Measurements from ENCODE around the gene COL18A1.
"Not testable (repeated sequence)": the region's sequence is repeated elsewhere in the genome, so short reads cannot be mapped to it uniquely, and the experiment has no call there.

COL18A1 gene

DNA sequence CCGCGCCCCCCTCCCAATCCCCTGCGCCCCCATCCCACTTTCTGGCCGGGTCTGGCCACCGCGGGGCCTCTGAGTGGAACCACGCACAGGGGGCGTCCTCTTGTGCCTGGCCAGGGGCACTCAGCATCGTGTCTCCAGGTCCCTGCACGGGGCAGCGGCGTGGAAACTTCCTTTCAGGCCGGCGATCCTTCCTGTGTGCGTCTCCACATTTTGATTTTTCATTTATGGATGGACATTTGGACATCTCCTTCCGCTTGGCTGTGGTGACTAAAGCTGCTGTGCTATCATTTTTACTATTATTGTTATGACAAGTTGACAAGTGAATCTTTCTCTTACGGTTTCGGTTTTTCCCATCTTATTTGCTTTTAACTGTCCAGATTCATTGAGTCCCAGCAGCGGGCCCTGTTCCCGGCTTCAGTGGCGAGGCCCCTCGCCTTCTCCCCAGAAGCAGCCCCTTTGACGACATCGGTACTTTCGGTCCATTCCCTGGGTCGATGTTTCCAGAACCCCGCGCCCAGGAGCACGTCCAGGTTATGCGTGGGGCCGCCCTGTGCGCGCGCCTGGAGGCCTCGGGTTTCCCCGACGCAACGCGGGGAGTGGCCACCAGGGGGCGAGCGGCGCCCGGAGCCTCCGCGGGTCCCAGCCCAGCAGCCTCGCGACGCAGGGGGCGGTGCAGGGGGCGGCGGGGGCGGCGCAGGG, 149.7 kb downstream of the COL18A1 start:
- peak overlapping the region; percentile 61 for H3K9ac ChIP-seq (ENCODE audit: low read depth, low read length)

DNA sequence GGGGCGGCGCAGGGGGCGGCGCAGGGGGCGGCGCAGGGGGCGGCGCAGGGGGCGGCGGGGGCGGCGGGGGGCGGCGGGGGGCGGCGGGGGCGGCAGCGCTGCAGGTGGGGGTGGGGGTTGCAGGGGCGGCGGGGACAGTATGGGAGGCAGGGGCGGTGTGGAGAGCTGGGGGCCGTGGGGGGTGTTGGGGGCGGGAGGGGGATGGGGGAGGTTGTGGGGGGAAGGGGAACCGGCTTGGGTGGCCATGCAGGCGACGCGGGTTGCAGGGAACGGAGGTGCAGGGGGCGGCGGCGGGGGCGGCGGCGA, 150.2 kb downstream of the COL18A1 start:
- H3K9ac ChIP-seq (ENCODE audit: low read depth, low read length) = no peak overlapping the region; the same call in 1 of the 2 replicates
- H3K36me3 ChIP-seq (ENCODE audit: insufficient read depth, low read length) = no peaks in the 10 kb centered on the region
- H3K4me1 ChIP-seq (ENCODE audit: insufficient read depth, low read length) = peaks cover 21% of the 10 kb centered on the region
- no peaks in the 10 kb centered on the region for H3K9me3 ChIP-seq (ENCODE audit: control insufficient read depth, insufficient read depth, low read length)

More for the DNA sequence above, 149.7 kb downstream of the COL18A1 start:
- peaks cover 22% of the 10 kb centered on the region for H3K4me1 ChIP-seq (ENCODE audit: insufficient read depth, low read length)
- no peaks in the 10 kb centered on the region for H3K9me3 ChIP-seq (ENCODE audit: control insufficient read depth, insufficient read depth, low read length)
- no peaks in the 10 kb centered on the region for H3K36me3 ChIP-seq (ENCODE audit: insufficient read depth, low read length)

DNA sequence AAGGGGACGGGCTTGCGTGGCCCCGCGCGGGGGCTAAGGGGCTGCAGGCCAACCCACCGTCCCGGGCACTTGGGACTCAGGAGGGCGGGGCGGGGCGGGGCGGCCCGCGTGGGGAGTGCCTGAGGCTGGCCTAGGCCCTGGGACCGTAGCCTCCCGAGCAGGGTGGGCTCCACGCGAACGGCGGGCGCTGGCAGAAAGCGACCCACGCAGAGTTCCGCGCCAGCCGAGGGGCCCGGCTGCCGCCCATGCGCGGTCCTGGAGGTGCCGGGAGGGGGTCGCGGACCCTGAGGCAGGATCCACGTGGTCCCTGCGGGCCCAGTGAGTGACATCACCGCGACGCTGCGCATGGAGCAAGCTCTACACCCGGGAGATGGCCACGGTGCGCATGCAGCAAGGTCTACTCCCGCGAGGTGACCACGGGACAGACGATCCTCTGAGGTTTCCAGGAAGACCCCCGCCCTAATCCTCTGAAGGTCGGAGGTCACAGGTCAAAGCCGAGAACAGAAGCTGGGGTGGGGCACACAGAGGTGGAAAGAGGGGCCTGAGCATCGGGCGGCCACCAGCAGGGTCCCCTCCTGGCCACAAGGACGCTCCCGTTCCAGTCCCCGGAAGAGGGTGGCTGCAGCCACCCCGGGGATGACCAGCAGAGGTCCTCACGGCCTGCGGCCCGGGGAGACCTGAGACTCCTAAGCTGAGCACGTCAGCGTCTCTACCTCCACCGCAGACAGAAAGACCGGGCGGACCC, 150.8 kb downstream of the COL18A1 start:
- Histone ChIP-seq H3K4me1 (ENCODE audit: insufficient read depth, low read length) (peaks cover 17% of the 10 kb centered on the region), H3K36me3 (ENCODE audit: insufficient read depth, low read length) (no peaks in the 10 kb centered on the region), H3K9ac (ENCODE audit: low read depth, low read length) (peak overlapping the region; percentile 61), H3K9me3 (ENCODE audit: control insufficient read depth, insufficient read depth, low read length) (no peaks in the 10 kb centered on the region)

DNA sequence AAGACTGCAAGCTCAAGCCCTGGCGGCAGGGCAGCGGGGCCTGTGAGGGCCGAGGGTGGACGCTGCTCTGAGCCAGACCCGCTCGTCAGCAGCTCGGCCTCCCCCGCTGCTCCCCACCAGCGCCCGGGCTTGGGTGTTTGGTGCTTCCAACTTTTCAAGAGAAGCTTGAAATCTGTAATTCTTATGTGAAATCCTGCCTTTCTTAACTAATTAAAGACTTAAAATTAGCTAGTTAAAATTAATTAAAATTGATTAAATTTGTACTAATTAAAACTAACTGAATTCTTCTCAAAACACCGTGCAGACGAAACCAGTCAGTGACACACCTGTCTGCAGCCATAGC, 151.3 kb downstream of the COL18A1 start:
- no peaks in the 10 kb centered on the region for H3K9me3 ChIP-seq (ENCODE audit: control insufficient read depth, insufficient read depth, low read length)
- H3K4me1 ChIP-seq (ENCODE audit: insufficient read depth, low read length) = peaks cover 12% of the 10 kb centered on the region
- H3K36me3 ChIP-seq (ENCODE audit: insufficient read depth, low read length) = no peaks in the 10 kb centered on the region
- H3K9ac ChIP-seq (ENCODE audit: low read depth, low read length) = no peak overlapping the region

DNA sequence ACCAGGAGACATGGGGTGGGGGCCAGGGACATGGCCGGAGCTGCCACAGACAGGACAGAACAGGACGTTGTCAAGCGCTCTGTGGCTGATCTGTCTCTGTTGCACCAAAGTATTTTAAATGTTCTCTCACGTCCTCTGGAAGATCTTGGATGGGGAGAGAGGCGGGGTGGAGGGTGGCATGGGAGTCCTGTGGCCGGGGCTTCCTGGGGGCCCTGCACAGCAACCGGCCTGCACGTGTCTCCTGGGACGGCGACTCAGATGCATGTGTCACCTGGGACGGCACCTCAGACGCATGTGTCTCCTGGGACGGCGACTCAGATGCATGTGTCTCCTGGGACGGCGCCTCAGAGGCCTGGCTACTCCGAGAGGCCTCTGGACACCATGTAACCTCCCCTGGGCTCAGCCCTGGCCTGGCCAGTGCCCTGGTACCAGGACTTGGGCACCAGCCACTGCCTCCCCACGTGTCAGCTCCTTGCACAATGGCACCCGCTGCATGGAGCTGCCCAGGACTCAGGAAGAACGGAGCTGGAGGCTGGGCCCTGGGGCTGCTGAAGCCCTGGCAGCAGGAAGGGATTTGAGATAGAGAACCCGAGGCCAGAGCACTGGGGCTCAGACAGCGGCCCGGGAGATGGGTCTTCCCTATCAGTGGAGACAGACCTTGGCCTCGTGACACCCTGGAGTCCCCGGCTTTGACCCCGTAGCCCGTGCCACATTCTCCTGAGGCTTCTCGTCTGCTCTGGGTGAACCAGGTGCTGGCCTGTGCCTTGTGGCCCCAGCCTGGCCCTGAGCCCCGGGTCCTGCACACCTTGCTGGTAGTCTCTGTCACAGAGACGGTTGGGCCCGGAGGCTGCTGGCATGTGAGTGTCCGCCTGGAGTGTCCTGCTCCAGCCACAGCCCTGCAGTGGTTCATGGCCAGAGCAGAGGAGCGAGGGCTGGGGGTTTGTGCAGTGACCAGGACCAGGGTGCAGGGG, 152.0 kb downstream of the COL18A1 start:
- Histone ChIP-seq H3K9ac (ENCODE audit: low read depth, low read length) (no peak overlapping the region), H3K9me3 (ENCODE audit: control insufficient read depth, insufficient read depth, low read length) (no peaks in the 10 kb centered on the region), H3K4me1 (ENCODE audit: insufficient read depth, low read length) (peaks cover 5% of the 10 kb centered on the region), H3K36me3 (ENCODE audit: insufficient read depth, low read length) (no peaks in the 10 kb centered on the region)

DNA sequence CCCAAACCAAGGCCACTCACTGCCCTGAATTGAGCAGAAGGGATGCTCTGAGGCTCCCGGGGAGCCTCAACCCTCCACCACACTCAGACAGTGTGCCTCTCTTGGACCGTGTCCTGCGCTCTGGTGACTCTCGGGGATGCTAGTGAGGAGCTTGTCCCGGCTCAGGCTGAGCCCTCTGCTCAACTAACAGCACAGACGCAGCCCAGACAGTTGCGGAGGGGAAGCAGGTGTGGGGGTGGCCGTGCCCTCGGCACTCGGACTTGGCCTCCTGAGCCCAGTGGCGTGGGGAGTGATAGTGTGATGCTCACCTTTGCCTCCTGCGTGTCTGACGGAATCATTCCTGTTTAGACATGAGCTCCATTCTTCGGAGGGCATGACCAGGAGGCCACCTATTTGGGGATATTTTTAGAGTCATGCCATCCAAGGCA, 152.7 kb downstream of the COL18A1 start:
- Histone ChIP-seq H3K4me1 (ENCODE audit: insufficient read depth, low read length) (peaks cover 4% of the 10 kb centered on the region; the same call in 1 of the 2 replicates), H3K9ac (ENCODE audit: low read depth, low read length) (no peak overlapping the region), H3K9me3 (ENCODE audit: control insufficient read depth, insufficient read depth, low read length) (no peaks in the 10 kb centered on the region), H3K36me3 (ENCODE audit: insufficient read depth, low read length) (no peaks in the 10 kb centered on the region)

DNA sequence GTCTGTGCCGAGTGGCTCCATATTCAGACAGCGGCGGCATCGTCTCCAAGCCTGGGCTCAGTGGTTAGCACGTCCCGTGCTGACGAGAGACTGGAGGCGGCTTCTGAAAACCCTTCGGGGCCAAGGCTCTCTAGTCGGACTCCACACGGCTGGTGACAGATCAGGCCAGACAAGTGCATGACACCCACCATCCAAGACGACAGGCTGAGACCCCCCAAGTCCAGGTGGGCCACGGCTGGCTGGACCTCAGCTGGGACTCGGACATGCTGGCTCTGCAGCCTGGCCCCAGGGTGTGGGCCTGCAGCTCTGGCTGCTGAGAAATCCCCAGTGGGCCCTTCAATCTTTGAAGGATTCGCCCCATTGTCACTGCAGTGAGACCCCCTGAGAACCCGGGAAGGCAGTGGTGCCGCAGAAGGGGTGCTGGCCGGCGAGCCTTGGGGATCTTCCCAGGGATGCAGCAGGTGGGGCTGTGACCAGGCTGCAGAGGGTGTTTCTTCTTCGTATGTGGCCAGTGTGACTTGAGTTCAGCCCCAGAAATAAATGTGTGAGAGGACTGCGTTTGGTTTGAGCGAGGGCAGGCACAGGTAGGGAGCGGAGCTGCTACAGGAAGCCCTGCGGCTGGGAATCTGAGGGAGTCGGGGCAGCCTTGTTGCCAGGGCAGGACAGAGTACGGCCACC, 153.2 kb downstream of the COL18A1 start:
- Histone ChIP-seq H3K9me3 (ENCODE audit: control insufficient read depth, insufficient read depth, low read length) (no peaks in the 10 kb centered on the region), H3K36me3 (ENCODE audit: insufficient read depth, low read length) (no peaks in the 10 kb centered on the region), H3K4me1 (ENCODE audit: insufficient read depth, low read length) (peaks cover 4% of the 10 kb centered on the region; the same call in 1 of the 2 replicates), H3K9ac (ENCODE audit: low read depth, low read length) (no peak overlapping the region)

DNA sequence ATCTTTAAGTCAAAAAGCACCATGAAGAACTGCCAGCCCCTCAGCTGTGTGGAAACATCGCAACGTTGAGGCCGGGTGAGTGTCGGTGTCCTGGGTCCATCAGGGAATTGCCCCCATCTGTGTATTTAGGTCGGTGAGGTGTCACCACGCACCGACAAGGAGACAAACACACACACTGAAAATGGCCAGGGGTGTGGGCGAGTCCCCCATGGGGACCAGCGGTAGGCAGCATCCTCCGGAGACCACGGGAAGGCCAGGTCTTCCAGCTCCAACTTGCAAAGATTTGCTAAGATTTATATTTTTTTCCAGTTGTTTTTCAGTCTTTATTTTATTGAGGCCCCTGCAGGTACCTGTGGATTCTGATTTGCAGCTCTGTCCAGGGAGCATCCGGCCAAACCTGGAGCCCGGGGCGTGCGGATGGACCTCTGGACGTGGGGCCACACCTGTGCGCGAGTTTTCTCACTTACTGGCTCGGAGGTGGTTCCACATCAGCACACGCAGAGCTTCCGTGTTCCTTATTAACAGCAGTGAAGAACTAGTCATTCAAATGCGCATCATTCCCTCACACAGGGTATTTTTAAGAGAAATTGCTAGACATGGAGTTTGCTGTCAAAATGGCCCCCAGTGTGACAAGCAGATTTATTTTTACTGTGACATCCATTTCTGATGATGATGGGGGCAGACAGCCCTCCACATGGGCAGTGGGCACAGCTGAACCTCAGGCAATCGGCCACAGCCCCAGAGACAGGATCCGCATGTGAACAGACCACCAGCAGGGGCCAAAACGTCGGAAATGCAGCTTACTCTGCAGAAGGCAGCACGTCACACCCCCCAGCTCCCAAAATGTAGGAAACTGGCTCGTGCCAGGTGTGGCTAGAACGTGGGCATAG, 154.5 kb downstream of the COL18A1 start:
- H3K9me3 ChIP-seq (ENCODE audit: control insufficient read depth, insufficient read depth, low read length) = no peaks in the 10 kb centered on the region
- no peaks in the 10 kb centered on the region for H3K36me3 ChIP-seq (ENCODE audit: insufficient read depth, low read length)
- no peak overlapping the region for H3K9ac ChIP-seq (ENCODE audit: low read depth, low read length)
- peaks cover 4% of the 10 kb centered on the region; the same call in 1 of the 2 replicates for H3K4me1 ChIP-seq (ENCODE audit: insufficient read depth, low read length)

DNA sequence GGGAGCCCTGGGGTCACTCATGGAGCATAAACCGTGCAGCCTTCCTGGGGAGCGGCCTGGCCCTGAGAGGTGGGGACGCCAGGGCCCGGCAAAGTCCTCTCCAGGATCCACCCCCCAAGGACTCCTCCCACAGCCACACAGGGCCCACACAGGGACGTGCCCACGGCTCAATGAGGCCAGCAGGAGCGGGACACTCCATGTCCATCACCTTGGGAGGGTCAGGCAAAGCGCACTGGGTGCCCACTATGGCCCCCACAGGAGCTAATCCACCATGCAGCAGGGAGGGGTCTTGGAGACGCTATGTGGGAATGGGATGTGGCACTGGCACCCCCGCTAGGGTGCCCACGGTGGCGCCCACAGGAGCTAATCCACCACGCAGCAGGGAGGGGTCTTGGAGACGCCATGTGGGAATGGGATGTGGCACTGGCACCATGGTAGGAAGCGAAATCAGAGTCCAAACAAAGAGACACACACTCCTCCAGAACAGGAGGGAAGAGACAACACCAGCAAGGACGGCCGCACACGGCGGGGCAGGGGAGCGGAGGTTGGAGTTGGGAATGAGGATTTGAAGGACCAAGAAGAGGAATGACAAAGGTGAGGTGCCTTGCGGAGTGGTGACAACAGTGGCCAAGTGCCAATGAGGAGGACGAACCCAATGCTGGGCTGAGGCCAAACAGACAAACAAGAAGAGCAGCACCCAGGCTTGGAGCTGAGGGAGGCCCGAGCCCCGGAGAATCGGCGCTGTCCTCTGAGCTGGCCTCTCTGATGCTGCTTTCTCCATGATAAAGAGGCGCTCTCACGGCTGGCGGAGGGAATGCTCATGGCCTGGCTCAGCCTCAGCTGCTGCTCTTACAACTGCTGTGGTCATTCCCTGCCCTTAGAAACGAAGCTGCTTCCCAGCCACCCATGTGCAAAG, 155.4 kb downstream of the COL18A1 start:
- H3K9ac ChIP-seq (ENCODE audit: low read depth, low read length) = no peak overlapping the region
- H3K9me3 ChIP-seq (ENCODE audit: control insufficient read depth, insufficient read depth, low read length) = no peaks in the 10 kb centered on the region
- no peaks in the 10 kb centered on the region for H3K36me3 ChIP-seq (ENCODE audit: insufficient read depth, low read length)
- H3K4me1 ChIP-seq (ENCODE audit: insufficient read depth, low read length) = peaks cover 4% of the 10 kb centered on the region; the same call in 1 of the 2 replicates

DNA sequence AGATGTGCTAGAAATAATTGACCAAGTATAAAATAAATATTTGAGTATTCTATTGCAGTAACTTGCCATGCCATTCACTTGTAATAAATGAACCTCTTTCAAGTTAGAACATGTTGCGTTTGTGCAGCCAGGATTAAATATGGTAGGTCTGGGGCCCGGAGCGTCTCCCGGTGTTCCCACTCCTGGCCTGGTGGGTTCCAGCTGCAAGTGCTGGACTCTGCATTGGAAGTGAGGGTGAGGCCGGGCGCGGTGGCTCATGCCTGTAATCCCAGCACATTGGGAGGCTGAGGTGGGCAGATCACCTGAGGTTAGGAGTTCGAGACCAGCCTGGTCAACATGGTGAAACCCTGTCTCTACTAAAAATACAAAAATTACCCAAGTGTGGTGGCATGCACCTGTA, 156.3 kb downstream of the COL18A1 start:
- H3K9me3 ChIP-seq (ENCODE audit: control insufficient read depth, insufficient read depth, low read length); H3K36me3 ChIP-seq (ENCODE audit: insufficient read depth, low read length); H3K4me1 ChIP-seq (ENCODE audit: insufficient read depth, low read length); H3K9ac ChIP-seq (ENCODE audit: low read depth, low read length): not testable (repeated sequence)

DNA sequence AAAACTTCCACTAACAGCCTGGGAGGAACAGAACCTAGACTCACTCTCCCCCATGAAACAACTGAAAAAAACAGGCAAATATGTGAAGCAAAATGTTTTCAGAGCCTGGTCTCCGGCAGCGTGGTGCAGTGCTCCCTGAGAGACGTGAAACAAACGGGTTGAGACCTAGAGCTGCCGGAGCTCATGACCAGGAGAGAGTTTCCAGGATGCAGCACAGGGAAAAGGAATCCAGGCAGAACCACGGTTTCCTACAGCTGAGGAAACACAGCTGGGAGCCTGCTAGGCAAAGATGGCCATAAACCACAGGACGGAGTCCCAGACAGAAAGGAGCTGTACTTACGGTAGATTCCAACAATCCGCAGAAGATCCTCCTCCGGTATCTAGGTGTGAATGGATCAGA, 157.4 kb downstream of the COL18A1 start:
- Histone ChIP-seq H3K4me1 (ENCODE audit: insufficient read depth, low read length) (peaks cover 4% of the 10 kb centered on the region; the same call in 1 of the 2 replicates), H3K9me3 (ENCODE audit: control insufficient read depth, insufficient read depth, low read length) (no peaks in the 10 kb centered on the region), H3K36me3 (ENCODE audit: insufficient read depth, low read length) (no peaks in the 10 kb centered on the region), H3K9ac (ENCODE audit: low read depth, low read length) (no peak overlapping the region)

DNA sequence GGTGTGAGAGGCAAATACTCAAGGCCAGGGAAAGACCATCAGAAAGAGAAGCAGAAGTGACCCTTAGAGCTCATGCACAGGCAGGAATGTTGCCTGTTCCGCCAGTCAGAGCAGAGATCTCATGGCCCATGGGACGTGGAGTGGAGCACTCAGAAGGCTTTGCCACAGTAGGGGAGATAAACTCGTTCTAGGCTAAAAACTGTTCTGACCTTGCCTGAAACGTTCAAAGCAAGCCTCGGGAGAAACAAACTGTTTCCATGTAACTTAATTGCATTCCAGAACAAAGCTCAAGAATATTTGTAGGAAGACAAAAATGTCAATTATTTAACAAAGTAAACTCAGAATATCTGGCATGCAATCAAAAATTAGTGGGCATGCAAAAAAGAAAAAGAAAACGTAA, 158.0 kb downstream of the COL18A1 start:
- no peak overlapping the region for H3K9ac ChIP-seq (ENCODE audit: low read depth, low read length)
- H3K9me3 ChIP-seq (ENCODE audit: control insufficient read depth, insufficient read depth, low read length) = no peaks in the 10 kb centered on the region
- H3K36me3 ChIP-seq (ENCODE audit: insufficient read depth, low read length) = no peaks in the 10 kb centered on the region
- peaks cover 4% of the 10 kb centered on the region; the same call in 1 of the 2 replicates for H3K4me1 ChIP-seq (ENCODE audit: insufficient read depth, low read length)
